Neural progenitor cell (in vitro differentiated cells): Measurements from ENCODE around the gene ZNF718.
"Not testable (repeated sequence)": the region's sequence is repeated elsewhere in the genome, so short reads cannot be mapped to it uniquely, and the experiment has no call there.

Experiments used
- CTCF ChIP-seq: fragments of 200-600 bp; sonication (generic); IDR thresholded peaks from 2 replicates; pipeline ENCODE4 v1.5.1; 2017; ENCODE audit warnings: antibody characterized with exemption, mild to moderate bottlenecking
- EZH2 ChIP-seq: fragments of 200-600 bp; sonication (generic); IDR thresholded peaks from 2 replicates; pipeline ENCODE4 v1.6.1; 2017; ENCODE audit warnings: antibody characterized with exemption, mild to moderate bottlenecking, moderate library complexity

GRCh38 chr4:195159-195558 is 70.9 kb downstream of the ZNF718 start:
- TF ChIP-seq CTCF, EZH2: not testable (repeated sequence)
